Suppressor macrophage treated with lipopolysaccharide for 4 hours (primary cell): Measurements from ENCODE around the gene KRTAP10-6.
"Not testable (repeated sequence)": the region's sequence is repeated elsewhere in the genome, so short reads cannot be mapped to it uniquely, and the experiment has no call there.

Experiments used
- DNase-seq: peaks from one replicate; pipeline ENCODE4 v3.0.0-alpha.2; 2020

The KRTAP10-6 gene, protein sequence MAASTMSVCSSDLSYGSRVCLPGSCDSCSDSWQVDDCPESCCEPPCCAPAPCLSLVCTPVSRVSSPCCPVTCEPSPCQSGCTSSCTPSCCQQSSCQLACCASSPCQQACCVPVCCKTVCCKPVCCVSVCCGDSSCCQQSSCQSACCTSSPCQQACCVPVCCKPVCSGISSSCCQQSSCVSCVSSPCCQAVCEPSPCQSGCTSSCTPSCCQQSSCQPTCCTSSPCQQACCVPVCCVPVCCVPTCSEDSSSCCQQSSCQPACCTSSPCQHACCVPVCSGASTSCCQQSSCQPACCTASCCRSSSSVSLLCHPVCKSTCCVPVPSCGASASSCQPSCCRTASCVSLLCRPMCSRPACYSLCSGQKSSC

DNA sequence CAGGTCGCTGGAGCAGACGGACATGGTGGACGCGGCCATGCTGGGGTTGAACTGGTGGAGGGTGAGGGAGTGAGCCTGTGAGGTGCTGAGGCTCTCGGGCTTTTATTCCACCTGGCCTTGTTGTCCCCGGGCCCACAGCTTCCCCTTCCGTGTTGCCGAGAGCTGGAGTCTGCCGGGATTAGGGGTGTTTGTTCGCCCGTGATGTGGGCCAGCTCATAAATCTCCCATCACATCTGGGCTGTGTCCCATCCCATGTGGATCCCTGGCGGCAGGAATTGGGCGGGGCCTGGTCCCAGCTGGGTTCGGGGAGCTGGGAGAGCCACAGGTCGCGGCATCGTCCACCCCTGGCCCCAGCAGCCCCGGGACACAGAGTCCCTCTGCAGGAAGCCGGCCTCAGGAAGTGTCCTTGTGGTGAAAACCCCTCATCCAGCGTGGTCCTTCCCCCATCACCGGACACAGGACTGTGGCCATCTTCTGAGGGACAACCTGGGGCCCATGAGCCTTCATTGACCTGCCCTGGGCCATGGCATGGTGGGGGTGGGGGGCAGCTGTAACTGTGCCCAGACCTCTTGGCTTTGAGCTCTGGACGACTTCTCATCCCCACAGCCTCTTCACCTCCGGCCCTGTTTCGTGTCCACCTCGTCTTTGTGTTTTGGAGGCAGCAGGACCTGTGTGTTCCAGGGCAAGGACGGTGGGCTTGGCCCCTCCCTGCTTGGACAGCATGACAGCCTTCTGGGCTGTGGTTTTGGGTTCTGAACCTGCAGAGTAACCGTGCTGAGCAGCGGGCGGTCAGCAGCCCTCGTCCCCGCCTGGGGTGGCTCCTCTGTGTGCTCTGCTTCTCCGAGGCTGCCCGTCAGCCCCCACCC, at the start of gene KRTAP10-6:
TSS of gene KRTAP10-6 (minus strand) at position 60 of the 866 bp plus-strand sequence. CDS start at position 39, 21 bp downstream.
- DNase-seq, result no peak

DNA sequence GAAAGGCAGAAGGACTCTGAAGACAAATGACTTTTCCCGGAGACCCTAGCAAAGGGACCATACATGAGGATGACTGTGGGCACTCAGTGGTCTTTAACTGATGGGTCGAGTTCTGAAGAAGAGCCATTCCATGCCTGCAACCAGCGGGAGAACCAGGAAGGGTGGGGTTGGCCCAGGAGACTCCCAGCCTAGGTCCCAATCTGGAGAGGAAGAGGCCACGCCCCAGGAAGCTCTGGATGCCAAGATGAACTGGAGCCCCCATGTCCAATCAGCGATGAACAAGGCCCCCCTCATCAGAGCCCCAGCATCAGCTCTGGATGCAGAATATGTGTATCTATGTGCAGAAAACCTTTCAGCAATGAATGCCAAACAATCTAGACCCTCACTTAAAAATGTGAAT, 48.5 kb upstream of the KRTAP10-6 start:
- DNase-seq, result no peak

DNA sequence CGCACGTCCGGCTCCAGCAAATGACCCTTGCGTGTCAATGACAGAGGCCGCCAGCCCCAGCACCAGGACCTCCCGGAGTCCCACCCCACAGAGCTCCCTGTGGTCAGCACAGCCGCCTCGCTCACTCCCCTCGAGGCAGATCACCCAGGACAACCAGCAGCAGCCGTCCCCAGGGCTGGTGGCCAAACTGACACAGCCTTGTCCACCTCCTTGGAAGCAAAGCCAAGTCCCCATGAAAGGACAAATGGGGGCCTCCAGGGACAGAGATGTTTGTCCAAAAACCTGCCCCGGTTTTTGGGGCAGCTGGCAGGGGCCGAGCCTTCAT, 47.0 kb upstream of the KRTAP10-6 start:
- no peak for DNase-seq

DNA sequence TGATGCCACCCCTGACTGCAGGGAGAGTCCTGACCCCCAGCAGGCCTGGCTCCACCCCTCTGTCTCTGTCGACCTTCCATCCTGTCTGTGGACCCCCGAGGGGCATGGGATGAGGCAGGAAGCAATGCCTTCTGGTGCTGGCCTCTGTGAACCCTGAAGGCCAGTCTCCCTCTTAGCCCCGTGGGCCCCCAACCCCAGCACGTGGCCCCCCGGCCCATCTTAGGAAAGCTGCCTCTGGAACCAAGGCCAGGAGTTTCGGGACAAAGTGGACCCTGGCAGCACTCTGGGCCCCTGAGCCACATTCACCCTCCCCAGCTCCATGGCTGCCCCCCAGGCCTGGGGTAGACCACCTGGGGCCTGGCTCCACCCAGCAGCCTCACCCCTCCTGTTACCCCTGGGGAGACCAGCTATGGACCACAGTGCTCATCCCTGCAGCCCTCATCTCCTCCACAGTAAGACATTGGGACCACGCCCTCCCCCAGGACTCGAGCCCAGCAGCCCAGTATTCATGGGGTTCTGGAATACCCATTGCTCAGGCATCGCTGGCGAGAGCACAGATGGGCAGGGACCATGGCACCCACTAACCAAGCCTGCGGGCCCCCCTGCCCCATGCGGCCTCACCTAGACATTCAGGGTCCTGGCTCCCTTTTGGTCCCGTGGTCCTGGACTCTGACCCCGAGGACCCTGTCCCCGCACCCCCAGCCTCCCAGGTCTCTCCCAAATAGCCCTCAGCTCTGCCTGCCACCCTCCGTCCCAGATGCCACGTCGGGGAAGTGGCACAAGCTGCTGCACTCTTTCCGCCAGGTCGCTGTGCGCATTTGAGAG, 46.4 kb upstream of the KRTAP10-6 start:
- DNase-seq, result not testable (repeated sequence)

DNA sequence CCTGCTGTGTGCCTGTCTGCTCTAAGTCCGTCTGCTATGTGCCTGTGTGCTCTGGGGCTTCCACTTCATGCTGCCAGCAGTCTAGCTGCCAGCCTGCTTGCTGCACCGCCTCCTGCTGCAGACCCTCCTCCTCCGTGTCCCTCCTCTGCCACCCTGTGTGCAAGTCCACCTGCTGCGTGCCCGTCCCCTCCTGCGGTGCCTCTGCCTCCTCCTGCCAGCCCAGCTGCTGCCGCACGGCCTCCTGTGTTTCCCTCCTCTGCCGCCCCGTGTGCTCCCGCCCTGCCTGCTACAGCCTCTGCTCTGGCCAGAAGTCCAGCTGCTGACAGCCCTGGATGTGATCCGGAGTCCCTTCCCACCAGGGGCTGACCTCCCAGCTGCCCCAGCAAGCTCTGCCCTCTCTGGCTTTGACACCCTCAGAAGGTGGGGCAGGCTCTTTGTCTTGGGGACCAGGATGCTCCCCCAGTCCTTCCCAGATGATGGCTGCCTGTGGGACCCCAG, 45.6 kb upstream of the KRTAP10-6 start:
- DNase-seq, result not testable (repeated sequence)

DNA sequence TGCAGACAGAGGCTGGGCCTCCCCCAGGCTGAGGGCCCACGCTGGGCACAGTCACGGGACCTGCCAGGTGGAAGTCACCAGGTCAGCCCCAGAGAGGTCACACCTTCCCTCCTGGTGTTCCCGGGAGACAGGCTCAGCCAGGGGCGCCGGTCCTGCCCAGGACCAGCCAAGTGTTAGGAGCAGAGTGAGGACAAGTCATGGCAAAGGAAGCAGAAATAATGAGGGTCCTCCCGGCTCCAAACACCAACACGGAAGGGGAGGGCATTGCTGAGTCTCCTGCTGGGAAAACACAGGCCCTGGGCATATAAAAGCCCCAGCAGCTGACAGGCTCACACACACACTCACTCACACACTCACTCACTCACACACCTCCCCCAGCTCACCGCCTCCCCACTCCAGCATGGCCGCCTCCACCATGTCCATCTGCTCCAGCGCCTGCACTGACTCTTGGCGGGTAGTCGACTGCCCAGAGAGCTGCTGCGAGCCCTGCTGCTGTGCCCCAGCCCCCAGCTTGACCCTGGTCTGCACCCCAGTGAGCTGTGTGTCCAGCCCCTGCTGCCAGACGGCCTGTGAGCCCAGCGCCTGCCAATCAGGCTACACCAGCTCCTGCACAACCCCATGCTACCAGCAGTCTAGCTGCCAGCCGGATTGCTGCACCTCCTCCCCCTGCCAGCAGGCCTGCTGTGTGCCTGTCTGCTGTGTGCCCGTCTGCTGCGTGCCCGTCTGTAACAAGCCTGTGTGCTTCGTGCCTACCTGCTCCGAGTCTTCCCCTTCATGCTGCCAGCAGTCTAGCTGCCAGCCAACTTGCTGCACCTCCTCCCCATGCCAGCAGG, 44.9 kb upstream of the KRTAP10-6 start, which contains the start of gene KRTAP10-10:
TSS of gene KRTAP10-10 (plus strand) at position 339 of the 833 bp plus-strand sequence. CDS start at position 401, 62 bp downstream.
- DNase-seq, result no peak

DNA sequence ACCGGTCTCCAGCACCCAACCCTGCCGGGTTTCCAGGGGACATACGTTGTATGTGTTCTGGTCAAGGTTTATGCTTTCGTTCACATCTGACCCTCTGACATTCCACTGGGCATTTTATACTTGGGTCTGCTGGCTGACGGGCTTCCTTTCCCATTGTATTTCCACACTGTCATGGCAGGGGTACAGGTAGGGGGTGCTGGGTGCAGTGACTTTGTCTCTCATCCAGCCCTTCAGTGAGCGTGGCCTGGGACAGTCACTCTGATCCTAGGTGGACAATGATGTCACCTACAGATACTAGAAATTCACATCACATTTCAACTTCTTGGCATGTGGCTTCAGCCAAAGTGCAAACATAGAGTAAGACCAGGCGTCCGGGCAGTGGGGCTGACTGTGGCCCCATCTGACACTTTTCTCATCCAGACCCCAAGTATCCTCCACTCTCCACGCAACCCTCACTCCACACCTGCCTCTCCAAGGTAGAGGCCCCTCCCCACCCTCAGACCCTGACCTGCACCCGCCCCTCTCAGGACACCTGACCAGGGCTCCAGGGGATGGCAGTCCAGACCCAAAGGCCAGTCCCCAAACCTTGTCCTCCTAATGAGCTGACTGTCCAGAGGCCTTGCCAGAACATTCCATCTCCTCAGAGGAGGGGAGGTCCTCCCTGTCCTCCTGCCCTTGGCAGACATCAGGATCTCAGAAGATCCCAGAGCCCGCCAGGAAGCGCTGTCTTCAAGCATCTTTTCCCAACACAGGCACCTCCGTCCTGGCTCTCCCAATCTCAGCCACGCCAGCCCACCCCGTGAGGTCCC, 44.1 kb upstream of the KRTAP10-6 start:
- DNase-seq, result no peak

DNA sequence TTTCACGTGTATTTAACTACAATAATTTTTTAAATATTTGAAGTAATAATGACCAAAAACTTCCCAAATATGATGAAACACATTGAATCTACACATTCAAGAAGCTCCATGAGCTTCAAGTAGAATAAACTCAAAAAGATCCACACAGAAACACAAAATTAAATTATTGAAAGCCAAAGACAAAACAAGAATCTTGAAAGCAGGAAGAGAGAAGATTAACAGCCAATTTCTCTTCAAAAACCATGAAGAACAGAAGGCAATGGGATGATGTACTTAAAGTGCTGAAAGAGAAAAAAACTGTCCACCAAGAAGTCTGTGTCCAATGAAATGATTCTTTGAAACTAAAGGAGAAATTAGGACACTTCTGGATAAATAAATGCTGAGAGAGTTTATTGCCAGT, 39.8 kb upstream of the KRTAP10-6 start:
- no peak for DNase-seq

DNA sequence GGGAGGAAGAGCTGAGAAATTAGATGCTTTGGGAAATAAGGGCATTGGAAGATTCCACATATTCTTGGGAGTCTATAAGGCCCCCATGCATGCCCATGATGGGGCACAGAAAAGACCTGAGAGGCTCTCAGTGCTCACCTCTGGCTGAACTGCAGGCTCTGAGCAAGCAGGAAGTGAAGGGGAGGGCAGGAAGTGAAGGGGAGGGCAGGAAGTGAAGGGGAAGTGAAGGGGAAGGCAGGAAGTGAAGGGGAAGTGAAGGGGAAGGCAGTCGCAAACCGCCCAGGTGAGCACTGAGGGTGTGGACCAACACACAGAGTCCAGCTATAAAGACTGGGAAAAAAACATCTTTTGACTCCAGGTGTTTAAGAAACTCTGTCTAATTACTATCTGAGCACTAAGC, 38.1 kb upstream of the KRTAP10-6 start:
- DNase-seq, result no peak

DNA sequence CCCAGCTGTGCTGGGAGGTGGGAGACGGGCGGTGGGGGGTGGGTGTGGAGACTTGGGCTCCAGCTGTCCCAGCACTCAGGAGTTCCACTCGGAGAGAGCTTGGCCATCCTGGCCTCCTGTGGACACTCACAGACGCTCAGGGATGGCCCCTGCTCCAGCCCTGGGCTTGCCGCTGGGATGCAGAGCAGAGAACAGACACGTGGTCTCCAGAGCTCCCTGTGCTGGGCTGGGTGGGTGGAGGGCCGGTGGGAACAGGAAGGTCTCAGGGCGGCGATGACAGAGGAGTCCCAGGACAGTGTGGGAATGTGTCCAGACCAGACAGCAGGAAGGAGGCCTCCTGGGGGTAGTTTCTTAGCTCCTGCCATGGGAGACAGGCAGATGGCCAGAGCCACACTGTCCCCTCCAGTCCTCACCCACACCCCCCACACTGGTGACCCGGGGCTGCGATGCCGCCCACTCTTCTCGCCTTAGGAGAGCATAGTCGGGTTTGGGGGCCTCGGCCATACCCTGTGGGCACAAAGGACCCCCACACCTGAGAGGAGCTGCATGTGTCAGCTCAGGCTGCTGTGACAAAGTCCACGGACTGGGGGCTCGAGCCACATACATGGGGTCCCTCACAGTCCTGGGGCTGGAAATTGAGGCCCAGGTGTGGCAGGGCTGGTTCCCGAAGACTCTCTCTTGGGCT, 36.5 kb upstream of the KRTAP10-6 start:
- DNase-seq, result no peak

DNA sequence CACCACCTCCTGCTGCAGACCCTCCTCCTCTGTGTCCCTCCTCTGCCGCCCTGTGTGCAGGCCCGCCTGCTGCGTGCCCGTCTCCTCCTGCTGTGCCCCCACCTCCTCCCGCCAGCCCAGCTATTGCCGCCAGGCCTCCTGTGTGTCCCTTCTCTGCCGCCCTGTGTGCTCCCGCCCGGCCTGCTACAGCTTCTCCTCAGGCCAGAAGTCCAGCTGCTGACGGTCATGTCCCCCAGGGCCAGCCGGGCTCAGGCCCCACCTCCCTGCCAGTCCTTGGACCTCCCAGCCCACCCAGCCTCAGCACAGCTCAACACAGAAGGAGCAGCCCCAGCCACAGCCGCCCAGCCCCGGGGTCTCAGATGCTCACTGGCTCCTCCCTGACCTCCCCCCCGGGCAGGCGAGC, 35.5 kb upstream of the KRTAP10-6 start:
- DNase-seq, result not testable (repeated sequence)

DNA sequence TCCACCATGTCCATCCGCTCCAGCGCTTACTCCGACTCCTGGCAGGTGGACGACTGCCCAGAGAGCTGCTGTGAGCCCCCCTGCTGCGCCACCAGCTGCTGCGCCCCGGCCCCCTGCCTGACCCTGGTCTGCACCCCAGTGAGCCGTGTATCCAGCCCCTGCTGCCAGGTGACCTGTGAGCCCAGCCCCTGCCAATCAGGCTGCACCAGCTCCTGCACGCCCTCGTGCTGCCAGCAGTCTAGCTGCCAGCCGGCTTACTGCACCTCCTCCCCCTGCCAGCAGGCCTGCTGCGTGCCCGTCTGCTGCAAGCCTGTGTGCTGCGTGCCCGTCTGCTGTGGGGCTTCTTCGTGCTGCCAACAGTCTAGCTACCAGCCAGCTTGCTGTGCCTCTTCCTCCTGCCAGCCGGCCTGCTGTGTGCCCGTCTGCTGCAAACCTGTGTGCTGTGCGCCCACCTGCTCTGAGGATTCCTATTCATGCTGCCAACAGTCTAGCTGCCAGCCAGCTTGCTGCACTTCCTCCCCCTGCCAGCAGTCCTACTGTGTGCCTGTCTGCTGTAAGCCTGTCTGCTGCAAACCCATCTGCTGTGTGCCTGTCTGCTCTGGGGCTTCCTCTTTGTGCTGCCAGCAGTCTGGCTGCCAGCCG, 35.0 kb upstream of the KRTAP10-6 start:
- not testable (repeated sequence) for DNase-seq

DNA sequence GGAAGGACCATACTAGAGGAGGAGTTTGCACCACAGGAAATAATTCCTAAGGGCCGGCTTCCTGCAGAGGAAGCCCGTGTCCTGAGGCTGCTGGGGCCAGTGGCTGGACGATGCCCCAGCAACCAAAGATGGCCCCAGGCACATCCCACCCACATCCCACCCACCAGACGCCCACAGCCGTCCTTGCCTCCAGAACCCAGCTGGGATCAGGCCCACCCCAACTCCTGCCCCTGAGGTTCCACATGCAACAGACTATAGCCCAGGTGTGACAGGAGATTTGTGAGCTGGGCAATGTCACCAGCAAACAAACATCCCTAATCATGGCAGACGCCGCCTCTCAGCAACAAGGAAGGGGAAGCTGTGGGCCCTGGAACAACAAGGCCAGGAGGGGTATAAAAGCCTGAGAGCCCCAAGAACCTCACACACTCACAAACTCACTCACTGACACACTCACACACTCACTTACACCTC, 34.4 kb upstream of the KRTAP10-6 start, which contains the start of gene KRTAP10-9:
TSS of gene KRTAP10-9 (plus strand) at position 421 of the 471 bp plus-strand sequence. CDS start 79 bp downstream, outside the sequence.
- DNase-seq, result no peak

DNA sequence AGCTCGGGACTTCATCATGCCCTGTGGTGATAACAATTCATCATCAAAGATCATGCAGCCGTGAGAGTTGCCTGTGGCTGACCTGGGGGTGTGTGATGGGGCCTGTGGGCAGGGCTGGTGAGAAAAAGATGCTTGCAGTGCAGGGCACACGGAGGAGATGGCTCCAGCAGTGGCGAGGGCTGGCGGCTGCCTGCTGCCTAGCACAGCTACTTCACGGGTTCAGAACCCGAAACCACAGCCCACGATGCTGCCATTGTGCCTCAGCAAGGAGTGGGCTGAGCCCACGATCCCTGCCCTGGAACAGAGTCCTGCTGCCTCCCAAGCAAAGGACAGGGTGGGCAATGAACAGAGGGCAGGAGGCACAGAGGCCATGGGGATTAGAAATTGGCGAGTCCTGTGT, 34.0 kb upstream of the KRTAP10-6 start:
- no peak for DNase-seq

DNA sequence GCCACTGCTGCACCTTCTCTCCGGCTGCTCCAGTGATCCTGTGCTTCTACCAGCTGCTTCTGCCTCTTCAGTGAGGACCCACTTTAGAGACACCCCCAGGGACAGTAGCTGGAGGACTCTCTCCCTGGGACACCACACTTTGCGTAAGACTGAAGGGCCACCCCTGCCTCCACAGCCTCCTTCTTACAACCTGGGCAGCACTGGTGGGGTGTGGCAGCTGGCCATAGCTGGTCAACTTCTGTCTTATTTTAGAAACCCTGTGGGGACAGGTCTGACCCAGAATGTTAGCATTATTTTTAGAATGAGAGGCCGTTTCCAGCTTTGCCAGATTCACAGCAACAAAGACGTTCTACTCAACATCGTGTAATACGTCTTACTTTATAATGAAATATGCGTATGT, 33.5 kb upstream of the KRTAP10-6 start:
- no peak for DNase-seq

DNA sequence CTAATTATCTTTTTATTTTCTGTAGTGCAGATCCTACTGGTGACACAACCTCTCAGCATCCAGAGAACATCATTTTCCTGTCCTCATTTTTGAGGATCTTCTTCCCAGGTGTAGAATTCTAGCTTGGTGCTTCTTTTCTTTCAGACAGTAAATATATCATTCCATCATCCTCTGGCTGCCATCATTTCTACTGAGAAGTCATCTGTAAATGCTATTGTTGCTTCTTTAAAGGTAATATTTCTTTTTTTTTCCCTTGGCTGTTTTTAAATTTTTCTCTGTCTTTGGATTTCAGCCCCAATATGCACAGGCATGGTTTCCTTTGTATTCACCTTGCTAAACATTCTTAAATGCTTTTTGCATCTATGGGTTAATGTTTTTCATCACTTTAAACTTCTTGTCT, 31.3 kb upstream of the KRTAP10-6 start:
- DNase-seq, result no peak

DNA sequence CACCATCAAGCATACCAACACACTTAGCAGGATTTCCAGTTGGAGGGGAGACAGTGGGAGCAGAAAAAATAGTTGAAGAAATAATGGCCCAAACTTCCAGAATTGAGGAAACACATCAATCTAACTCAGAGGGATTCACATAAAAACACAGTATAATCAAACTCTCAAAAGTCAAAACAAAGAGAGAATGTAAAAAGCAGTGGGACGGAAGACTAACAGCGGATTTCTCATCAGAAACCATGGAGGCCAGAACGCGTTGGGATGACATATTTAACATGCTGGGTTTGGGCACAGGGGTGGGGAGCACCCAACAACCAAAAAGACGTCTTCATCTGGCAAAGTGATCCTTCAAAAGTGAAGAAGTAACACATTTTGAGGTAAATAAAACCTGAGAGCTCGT, 27.6 kb upstream of the KRTAP10-6 start:
- DNase-seq, result no peak

DNA sequence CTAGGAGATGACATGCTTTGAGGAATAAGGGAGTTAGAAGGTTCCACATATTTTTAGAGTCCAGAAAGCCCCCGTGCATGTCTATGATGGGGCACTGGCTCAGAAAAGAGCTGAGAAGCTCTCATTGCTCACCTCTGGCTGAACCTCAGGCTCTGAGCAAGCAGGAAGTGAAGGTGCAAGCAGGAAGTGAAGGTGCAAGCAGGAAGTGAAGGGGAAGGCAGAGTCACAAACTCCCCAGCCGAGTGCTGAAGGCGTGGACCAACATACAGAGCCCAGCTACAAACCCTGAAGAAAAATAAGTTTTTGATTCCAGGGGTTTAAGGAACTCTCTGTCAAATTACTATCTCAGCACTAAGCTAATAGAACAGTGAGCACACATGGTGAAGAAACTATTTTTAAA, 26.6 kb upstream of the KRTAP10-6 start:
- DNase-seq, result no peak

DNA sequence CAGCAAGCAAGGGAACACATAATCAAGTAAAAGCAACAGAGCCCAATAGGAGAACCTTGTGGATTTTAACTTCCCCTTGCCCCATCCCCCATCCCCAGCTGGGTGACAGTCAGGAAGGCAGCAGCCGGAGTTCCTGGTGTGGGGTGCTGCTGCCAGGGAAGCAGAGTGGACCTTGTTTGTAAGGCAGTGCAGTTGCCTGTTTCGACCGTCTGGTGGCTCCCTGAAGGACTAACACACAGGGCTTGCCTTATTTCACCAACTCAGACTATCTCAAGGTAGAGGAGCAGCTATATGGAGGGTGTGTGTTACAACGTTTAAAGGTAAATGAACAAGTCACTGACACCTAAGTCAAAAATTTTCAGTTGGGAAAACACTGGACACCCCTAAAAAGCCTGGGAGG, 26.2 kb upstream of the KRTAP10-6 start:
- DNase-seq, result peak; percentile 8

DNA sequence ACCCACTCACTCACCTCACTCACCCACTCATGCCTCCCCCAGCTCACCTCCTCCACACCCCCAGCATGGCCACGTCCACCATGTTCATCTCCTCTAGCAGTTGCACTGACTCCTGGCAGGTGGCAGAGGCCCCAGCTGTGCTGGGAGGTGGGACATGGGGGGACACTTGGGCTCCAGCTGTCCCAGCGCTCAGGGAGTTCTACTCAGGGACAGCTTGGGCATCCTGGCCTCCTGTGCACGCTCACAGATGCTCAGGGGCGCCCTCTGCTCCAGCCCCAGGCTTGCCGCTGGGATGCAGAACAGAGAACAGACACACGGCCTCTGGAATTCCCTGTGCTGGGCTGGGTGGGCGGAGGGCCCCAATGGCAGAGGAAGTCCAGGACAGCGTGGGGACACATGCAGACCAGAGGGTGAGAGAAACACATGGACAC, 24.8 kb upstream of the KRTAP10-6 start:
- no peak for DNase-seq
